GM23248 (cell line): ENCODE measurements around the gene PLEK.

ENCODE experiments used
- EZH2 ChIP-seq: fragments of 200-600 bp; sonication (generic); IDR thresholded peaks from 2 replicates; pipeline ENCODE4 v1.6.1; 2018; ENCODE audit warnings: antibody characterized with exemption, mild to moderate bottlenecking; ENCODE audit not compliant: insufficient read depth, poor library complexity, severe bottlenecking
- EZH2phosphoT487 ChIP-seq: fragments of 200-600 bp; sonication (generic); IDR thresholded peaks from 2 replicates; pipeline ENCODE4 v1.6.1; 2018; ENCODE audit warnings: antibody characterized with exemption, moderate library complexity, mild to moderate bottlenecking, low read depth; ENCODE audit not compliant: insufficient read depth

- TF ChIP-seq EZH2phosphoT487 (no peak), EZH2 (no peak)
Measured at GRCh38 chr2:68316111-68316510, 49.0 kb upstream of the PLEK start.
